ENCODE data around the gene PDIA3. TPM values are rescaled to one million over a fixed set of nuclear protein-coding genes. Genes with fewer than 3 reads are reported as not detected.

Gene PDIA3
- total and polyA plus RNA-seq, 2 of the 13 experiments (the other 11 are each of a cell fraction or from before 2014, with no cell fraction given), result 238 to 433 TPM

GRCh38 chr15:43791993-43792760 is 45.9 kb downstream of the PDIA3 start, which contains the start of gene SERF2 (continued):
- TF ChIP-seq, protein P1, sequence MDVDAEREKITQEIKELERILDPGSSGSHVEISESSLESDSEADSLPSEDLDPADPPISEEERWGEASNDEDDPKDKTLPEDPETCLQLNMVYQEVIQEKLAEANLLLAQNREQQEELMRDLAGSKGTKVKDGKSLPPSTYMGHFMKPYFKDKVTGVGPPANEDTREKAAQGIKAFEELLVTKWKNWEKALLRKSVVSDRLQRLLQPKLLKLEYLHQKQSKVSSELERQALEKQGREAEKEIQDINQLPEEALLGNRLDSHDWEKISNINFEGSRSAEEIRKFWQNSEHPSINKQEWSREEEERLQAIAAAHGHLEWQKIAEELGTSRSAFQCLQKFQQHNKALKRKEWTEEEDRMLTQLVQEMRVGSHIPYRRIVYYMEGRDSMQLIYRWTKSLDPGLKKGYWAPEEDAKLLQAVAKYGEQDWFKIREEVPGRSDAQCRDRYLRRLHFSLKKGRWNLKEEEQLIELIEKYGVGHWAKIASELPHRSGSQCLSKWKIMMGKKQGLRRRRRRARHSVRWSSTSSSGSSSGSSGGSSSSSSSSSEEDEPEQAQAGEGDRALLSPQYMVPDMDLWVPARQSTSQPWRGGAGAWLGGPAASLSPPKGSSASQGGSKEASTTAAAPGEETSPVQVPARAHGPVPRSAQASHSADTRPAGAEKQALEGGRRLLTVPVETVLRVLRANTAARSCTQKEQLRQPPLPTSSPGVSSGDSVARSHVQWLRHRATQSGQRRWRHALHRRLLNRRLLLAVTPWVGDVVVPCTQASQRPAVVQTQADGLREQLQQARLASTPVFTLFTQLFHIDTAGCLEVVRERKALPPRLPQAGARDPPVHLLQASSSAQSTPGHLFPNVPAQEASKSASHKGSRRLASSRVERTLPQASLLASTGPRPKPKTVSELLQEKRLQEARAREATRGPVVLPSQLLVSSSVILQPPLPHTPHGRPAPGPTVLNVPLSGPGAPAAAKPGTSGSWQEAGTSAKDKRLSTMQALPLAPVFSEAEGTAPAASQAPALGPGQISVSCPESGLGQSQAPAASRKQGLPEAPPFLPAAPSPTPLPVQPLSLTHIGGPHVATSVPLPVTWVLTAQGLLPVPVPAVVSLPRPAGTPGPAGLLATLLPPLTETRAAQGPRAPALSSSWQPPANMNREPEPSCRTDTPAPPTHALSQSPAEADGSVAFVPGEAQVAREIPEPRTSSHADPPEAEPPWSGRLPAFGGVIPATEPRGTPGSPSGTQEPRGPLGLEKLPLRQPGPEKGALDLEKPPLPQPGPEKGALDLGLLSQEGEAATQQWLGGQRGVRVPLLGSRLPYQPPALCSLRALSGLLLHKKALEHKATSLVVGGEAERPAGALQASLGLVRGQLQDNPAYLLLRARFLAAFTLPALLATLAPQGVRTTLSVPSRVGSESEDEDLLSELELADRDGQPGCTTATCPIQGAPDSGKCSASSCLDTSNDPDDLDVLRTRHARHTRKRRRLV (CRISPR knock-in tag; IDR thresholded peaks at IDR 0.05), result peak; percentile 86
- TF ChIP-seq, protein P2, sequence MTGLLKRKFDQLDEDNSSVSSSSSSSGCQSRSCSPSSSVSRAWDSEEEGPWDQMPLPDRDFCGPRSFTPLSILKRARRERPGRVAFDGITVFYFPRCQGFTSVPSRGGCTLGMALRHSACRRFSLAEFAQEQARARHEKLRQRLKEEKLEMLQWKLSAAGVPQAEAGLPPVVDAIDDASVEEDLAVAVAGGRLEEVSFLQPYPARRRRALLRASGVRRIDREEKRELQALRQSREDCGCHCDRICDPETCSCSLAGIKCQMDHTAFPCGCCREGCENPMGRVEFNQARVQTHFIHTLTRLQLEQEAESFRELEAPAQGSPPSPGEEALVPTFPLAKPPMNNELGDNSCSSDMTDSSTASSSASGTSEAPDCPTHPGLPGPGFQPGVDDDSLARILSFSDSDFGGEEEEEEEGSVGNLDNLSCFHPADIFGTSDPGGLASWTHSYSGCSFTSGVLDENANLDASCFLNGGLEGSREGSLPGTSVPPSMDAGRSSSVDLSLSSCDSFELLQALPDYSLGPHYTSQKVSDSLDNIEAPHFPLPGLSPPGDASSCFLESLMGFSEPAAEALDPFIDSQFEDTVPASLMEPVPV (CRISPR knock-in tag; IDR thresholded peaks at IDR 0.05), result peak; percentile 48
- TF ChIP-seq HDAC1 (CRISPR knock-in tag; IDR thresholded peaks at IDR 0.05) (peak; percentile 57), ZNF556 (CRISPR knock-in tag; IDR thresholded peaks at IDR 0.05; ENCODE audit: borderline replicate concordance) (no peak), ATM (IDR thresholded peaks at IDR 0.05; ENCODE audit: borderline replicate concordance) (no peak), FOXM1 (CRISPR knock-in tag; IDR thresholded peaks at IDR 0.05) (no peak), RXRA (CRISPR knock-in tag; IDR thresholded peaks at IDR 0.05) (peak; percentile 41; the same call in 1 of the 2 replicates), KLF11 (CRISPR knock-in tag; IDR thresholded peaks at IDR 0.05) (peak; percentile 52; the same call in 1 of the 2 replicates), ZNF746 (CRISPR knock-in tag; IDR thresholded peaks at IDR 0.05) (peak; percentile 43; the same call in 1 of the 2 replicates), PHF21A (CRISPR knock-in tag; IDR thresholded peaks at IDR 0.05) (no peak), POLR2AphosphoS2 (IDR thresholded peaks at IDR 0.05; ENCODE audit: low read depth, low read length) (peak; percentile 87; the same call in 1 of the 2 replicates), TIGD3 (CRISPR knock-in tag; IDR thresholded peaks at IDR 0.05; ENCODE audit: borderline replicate concordance) (peak; percentile 70; the same call in 1 of the 2 replicates)
- TF ChIP-seq, protein P3, sequence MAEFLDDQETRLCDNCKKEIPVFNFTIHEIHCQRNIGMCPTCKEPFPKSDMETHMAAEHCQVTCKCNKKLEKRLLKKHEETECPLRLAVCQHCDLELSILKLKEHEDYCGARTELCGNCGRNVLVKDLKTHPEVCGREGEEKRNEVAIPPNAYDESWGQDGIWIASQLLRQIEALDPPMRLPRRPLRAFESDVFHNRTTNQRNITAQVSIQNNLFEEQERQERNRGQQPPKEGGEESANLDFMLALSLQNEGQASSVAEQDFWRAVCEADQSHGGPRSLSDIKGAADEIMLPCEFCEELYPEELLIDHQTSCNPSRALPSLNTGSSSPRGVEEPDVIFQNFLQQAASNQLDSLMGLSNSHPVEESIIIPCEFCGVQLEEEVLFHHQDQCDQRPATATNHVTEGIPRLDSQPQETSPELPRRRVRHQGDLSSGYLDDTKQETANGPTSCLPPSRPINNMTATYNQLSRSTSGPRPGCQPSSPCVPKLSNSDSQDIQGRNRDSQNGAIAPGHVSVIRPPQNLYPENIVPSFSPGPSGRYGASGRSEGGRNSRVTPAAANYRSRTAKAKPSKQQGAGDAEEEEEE (CRISPR knock-in tag; IDR thresholded peaks at IDR 0.05; ENCODE audit: borderline replicate concordance), result no peak
- TF ChIP-seq, protein P4, sequence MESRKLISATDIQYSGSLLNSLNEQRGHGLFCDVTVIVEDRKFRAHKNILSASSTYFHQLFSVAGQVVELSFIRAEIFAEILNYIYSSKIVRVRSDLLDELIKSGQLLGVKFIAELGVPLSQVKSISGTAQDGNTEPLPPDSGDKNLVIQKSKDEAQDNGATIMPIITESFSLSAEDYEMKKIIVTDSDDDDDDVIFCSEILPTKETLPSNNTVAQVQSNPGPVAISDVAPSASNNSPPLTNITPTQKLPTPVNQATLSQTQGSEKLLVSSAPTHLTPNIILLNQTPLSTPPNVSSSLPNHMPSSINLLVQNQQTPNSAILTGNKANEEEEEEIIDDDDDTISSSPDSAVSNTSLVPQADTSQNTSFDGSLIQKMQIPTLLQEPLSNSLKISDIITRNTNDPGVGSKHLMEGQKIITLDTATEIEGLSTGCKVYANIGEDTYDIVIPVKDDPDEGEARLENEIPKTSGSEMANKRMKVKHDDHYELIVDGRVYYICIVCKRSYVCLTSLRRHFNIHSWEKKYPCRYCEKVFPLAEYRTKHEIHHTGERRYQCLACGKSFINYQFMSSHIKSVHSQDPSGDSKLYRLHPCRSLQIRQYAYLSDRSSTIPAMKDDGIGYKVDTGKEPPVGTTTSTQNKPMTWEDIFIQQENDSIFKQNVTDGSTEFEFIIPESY (CRISPR knock-in tag; IDR thresholded peaks at IDR 0.05), result 0 out of 2 replicates have a peak, but pooled peaks have one; percentile 14

Measured in HepG2 (cell line).